ENCODE data around the gene TCF3. TPM values are rescaled to one million over a fixed set of nuclear protein-coding genes. Genes with fewer than 3 reads are reported as not detected.
"Not testable (repeated sequence)": the region's sequence is repeated elsewhere in the genome, so short reads cannot be mapped to it uniquely, and the experiment has no call there.

TCF3 gene
- polyA plus RNA-seq, 1 donor from 2014 or later, result 31.7 TPM

DNA sequence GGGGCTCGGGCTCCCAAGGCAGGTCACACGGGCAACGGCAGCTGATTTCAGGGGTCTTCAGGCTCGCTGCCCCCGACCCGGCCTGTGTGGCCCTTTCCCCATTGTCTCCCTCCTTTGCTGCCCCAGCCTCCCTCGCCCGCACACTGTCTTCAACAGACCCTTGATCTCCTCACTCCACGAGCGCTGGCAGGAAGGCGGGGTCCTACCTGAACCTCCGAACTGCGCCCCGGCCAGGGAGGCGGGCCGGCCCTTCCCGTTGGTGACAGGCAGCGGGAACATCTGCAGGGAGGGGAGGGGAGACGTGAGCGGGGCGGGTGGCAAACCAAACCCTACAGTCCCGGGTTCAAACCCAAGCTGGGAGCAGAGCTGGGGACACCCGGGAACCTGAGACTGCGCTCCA lies 6.3 kb downstream of the TCF3 start (continued):
- TF ChIP-seq EP300 (conservative IDR thresholded peaks at IDR 0.05; ENCODE audit: poor library complexity, severe bottlenecking) (no peak), MXI1 (conservative IDR thresholded peaks at IDR 0.05; ENCODE audit: poor library complexity, severe bottlenecking) (no peak), SMC3 (conservative IDR thresholded peaks at IDR 0.05; ENCODE audit: poor library complexity) (no peak)

DNA sequence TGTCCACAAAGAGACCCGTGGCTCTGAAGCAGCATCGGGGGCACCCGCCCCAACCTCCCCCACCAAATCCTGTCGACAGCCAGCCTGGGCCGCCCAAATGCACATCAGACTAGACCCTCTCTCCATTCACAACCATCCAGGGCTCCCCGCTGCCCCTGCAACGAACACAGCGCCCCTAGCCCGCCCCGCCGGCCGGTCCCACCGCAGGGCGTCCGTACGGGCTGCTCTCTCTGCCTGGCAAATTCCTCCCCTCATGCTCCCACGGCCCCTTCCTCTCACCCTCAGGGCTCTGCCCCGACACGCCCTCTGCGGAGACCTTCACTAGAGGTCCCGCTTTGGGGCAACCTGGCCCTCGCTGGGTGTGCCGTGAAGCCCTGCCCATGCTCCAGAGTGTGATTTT lies 7.1 kb downstream of the TCF3 start:
- Histone ChIP-seq H3K36me3 (ENCODE audit: insufficient read depth, low read length) (no peaks in the 10 kb centered on the region), H3K27me3 (ENCODE audit: insufficient read depth, low read depth, low read length) (no peaks in the 10 kb centered on the region), H3K79me2 (replicated peaks; ENCODE audit: insufficient read depth, low read length) (peaks cover 19% of the 10 kb centered on the region), H3K4me2 (ENCODE audit: low read length) (no peak overlapping the region), H3K9me2 (ENCODE audit: insufficient read depth, low read length) (no peaks in the 10 kb centered on the region), H2AFZ (ENCODE audit: low read depth, low read length) (no peak overlapping the region), H3K4me3 (ENCODE audit: low read length) (no peak overlapping the region), H3K9me3 (ENCODE audit: low read length) (no peaks in the 10 kb centered on the region), H3K9ac (ENCODE audit: low read length) (no peak overlapping the region), H3F3A (ENCODE audit: insufficient read depth, low read length, poor library complexity, severe bottlenecking) (no peaks in the 10 kb centered on the region), H4K20me1 (ENCODE audit: insufficient read depth) (no peaks in the 10 kb centered on the region), H3K27ac (ENCODE audit: low read length) (no peak overlapping the region)
- TF ChIP-seq EP300 (conservative IDR thresholded peaks at IDR 0.05; ENCODE audit: poor library complexity, severe bottlenecking), result no peak

DNA sequence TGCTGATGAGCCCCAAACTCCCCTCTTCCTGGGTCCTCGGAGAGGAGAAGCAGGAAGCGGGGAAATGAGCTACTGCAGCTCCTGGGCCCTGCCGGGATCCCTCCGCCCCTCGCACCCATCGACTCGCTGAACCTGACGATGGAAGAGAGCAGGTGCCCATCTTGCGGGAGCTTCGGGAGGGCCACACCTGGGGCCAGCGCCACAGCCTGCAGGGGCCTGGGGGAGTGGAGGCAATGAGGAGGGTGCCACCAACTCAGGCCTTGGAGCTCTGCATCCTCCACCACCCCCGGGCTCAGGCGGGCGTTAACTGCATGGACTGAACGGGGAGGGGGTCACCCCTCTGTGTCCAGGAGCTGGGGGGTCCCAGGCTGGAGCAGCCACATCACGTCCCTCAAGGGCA lies 8.3 kb downstream of the TCF3 start:
- Histone ChIP-seq H3K4me3 (ENCODE audit: low read length) (no peak overlapping the region), H3K27me3 (ENCODE audit: insufficient read depth, low read depth, low read length) (no peaks in the 10 kb centered on the region), H2AFZ (ENCODE audit: low read depth, low read length) (no peak overlapping the region), H3K9me2 (ENCODE audit: insufficient read depth, low read length) (no peaks in the 10 kb centered on the region), H3K4me2 (ENCODE audit: low read length) (no peak overlapping the region), H3K79me2 (replicated peaks; ENCODE audit: insufficient read depth, low read length) (peaks cover 18% of the 10 kb centered on the region), H3K9me3 (ENCODE audit: low read length) (no peaks in the 10 kb centered on the region), H3K27ac (ENCODE audit: low read length) (no peak overlapping the region), H3K36me3 (ENCODE audit: insufficient read depth, low read length) (no peaks in the 10 kb centered on the region), H3F3A (ENCODE audit: insufficient read depth, low read length, poor library complexity, severe bottlenecking) (no peaks in the 10 kb centered on the region), H3K9ac (ENCODE audit: low read length) (no peak overlapping the region), H4K20me1 (ENCODE audit: insufficient read depth) (no peaks in the 10 kb centered on the region)
- TF ChIP-seq POLR2AphosphoS5 (IDR thresholded peaks at IDR 0.05) (no peak), MXI1 (conservative IDR thresholded peaks at IDR 0.05; ENCODE audit: poor library complexity, severe bottlenecking) (no peak), SMC3 (conservative IDR thresholded peaks at IDR 0.05; ENCODE audit: poor library complexity) (no peak), EZH2 (IDR thresholded peaks at IDR 0.05; ENCODE audit: borderline replicate concordance, insufficient read depth, low read length, poor library complexity, severe bottlenecking) (no peak), TAF1 (IDR thresholded peaks at IDR 0.05; ENCODE audit: low read depth) (no peak), RAD21 (conservative IDR thresholded peaks at IDR 0.05) (no peak), EP300 (conservative IDR thresholded peaks at IDR 0.05; ENCODE audit: poor library complexity, severe bottlenecking) (no peak)
- TF ChIP-seq, protein P1, sequence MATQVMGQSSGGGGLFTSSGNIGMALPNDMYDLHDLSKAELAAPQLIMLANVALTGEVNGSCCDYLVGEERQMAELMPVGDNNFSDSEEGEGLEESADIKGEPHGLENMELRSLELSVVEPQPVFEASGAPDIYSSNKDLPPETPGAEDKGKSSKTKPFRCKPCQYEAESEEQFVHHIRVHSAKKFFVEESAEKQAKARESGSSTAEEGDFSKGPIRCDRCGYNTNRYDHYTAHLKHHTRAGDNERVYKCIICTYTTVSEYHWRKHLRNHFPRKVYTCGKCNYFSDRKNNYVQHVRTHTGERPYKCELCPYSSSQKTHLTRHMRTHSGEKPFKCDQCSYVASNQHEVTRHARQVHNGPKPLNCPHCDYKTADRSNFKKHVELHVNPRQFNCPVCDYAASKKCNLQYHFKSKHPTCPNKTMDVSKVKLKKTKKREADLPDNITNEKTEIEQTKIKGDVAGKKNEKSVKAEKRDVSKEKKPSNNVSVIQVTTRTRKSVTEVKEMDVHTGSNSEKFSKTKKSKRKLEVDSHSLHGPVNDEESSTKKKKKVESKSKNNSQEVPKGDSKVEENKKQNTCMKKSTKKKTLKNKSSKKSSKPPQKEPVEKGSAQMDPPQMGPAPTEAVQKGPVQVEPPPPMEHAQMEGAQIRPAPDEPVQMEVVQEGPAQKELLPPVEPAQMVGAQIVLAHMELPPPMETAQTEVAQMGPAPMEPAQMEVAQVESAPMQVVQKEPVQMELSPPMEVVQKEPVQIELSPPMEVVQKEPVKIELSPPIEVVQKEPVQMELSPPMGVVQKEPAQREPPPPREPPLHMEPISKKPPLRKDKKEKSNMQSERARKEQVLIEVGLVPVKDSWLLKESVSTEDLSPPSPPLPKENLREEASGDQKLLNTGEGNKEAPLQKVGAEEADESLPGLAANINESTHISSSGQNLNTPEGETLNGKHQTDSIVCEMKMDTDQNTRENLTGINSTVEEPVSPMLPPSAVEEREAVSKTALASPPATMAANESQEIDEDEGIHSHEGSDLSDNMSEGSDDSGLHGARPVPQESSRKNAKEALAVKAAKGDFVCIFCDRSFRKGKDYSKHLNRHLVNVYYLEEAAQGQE (IDR thresholded peaks at IDR 0.05; ENCODE audit: borderline replicate concordance), result no peak
- TF ChIP-seq, protein P2, sequence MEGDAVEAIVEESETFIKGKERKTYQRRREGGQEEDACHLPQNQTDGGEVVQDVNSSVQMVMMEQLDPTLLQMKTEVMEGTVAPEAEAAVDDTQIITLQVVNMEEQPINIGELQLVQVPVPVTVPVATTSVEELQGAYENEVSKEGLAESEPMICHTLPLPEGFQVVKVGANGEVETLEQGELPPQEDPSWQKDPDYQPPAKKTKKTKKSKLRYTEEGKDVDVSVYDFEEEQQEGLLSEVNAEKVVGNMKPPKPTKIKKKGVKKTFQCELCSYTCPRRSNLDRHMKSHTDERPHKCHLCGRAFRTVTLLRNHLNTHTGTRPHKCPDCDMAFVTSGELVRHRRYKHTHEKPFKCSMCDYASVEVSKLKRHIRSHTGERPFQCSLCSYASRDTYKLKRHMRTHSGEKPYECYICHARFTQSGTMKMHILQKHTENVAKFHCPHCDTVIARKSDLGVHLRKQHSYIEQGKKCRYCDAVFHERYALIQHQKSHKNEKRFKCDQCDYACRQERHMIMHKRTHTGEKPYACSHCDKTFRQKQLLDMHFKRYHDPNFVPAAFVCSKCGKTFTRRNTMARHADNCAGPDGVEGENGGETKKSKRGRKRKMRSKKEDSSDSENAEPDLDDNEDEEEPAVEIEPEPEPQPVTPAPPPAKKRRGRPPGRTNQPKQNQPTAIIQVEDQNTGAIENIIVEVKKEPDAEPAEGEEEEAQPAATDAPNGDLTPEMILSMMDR (IDR thresholded peaks at IDR 0.05; ENCODE audit: poor library complexity, severe bottlenecking), result no peak

DNA sequence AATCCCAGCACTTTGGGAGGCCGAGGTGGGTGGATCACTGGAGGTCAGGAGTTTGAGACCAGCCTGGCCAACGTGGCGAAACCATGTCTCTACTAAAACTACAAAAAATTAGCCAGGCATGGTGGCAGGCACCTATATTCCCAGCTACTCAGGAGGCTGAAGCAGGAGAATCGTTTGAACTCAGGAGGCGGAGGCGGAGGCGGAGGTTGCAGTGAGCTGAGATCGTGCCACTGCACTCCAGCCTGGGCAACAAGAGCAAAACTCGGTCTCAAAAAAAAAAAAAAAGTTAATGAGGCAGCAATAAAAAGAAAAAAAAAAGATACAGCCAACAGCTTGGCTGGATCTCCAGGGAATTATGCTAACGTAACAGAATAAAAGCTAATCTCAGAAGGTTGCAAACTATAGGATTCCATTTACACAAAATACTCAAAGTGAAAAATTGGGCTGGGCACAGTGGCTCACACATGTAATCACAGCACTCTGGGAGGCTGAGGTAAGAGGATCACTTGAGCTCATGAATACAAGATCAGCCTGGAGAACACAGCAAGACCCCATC lies 11.4 kb downstream of the TCF3 start:
- not testable (repeated sequence) for H3K27me3 ChIP-seq (ENCODE audit: insufficient read depth, low read depth, low read length); H3F3A ChIP-seq (ENCODE audit: insufficient read depth, low read length, poor library complexity, severe bottlenecking); H3K36me3 ChIP-seq (ENCODE audit: insufficient read depth, low read length); H3K4me2 ChIP-seq (ENCODE audit: low read length); H3K9ac ChIP-seq (ENCODE audit: low read length); H3K4me3 ChIP-seq (ENCODE audit: low read length); H2AFZ ChIP-seq (ENCODE audit: low read depth, low read length); H4K20me1 ChIP-seq (ENCODE audit: insufficient read depth); H3K27ac ChIP-seq (ENCODE audit: low read length); H3K9me2 ChIP-seq (ENCODE audit: insufficient read depth, low read length); H3K9me3 ChIP-seq (ENCODE audit: low read length)
- peaks cover 37% of the 10 kb centered on the region for H3K79me2 ChIP-seq (replicated peaks; ENCODE audit: insufficient read depth, low read length)
